Stimulated activated effector memory CD8-positive, alpha-beta T cell treated with anti-CD3 and anti-CD28 coated beads, Interleukin-12 subunit alpha, Interleukin-12 subunit beta, amount 100 ng/mL, for 72 hours (primary cell): ENCODE results near the gene DNAJB11.
"Not testable (repeated sequence)": the region's sequence is repeated elsewhere in the genome, so short reads cannot be mapped to it uniquely, and the experiment has no call there.

Experiments
- ATAC-seq: fragments of 150-1000 bp; cut with Tn5 transposase; 2 replicates; pipeline ENCODE4 v1.10.0; 2021
- DNase-seq, 2 donors: peaks; one replicate each; pipeline ENCODE4 v3.0.0; 2021 to 2022; ENCODE audit warnings: low spot score in 2 of 2
- H3K27ac Mint-ChIP-seq: one replicate; pipeline ENCODE4 v1.8.0; 2022; ENCODE audit warnings: mild to moderate bottlenecking, mixed read lengths
- H3K36me3 Mint-ChIP-seq: one replicate; pipeline ENCODE4 v1.8.0; 2022; ENCODE audit warnings: mild to moderate bottlenecking, mixed read lengths
- H3K4me1 Mint-ChIP-seq: one replicate; pipeline ENCODE4 v1.8.0; 2022; ENCODE audit warnings: mixed read lengths
- H3K4me3 Mint-ChIP-seq: one replicate; pipeline ENCODE4 v1.8.0; 2022; ENCODE audit warnings: mild to moderate bottlenecking, mixed read lengths
- H3K9me3 Mint-ChIP-seq: one replicate; pipeline ENCODE4 v1.8.0; 2022; ENCODE audit warnings: mixed read lengths

The DNAJB11 gene

DNA sequence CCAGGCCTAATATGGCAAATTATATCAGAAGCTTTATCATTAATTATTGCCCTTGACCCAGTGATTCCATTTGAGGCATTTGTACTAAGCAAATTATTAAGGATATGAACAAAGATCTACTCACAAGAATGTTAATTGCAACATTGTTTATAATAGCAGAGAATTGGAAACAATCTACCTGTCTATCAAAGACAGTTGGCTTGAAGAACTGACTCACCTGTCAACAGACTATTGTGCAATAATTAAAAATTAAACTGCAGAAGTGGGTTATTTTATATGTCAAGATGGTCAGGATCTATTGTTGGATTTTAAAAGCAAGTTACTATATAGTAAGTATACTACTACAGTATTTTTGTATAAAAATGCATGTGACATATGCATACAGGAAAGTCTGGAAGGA is 63.0 kb downstream of the DNAJB11 start:
- Mint-ChIP-seq H3K4me1 (no peaks in the 10 kb centered on the region), H3K9me3 (no peaks in the 10 kb centered on the region), H3K4me3 (no peak overlapping the region), H3K36me3 (no peaks in the 10 kb centered on the region), H3K27ac (no peak overlapping the region)
- no peak for DNase-seq
- ATAC-seq = no peak

DNA sequence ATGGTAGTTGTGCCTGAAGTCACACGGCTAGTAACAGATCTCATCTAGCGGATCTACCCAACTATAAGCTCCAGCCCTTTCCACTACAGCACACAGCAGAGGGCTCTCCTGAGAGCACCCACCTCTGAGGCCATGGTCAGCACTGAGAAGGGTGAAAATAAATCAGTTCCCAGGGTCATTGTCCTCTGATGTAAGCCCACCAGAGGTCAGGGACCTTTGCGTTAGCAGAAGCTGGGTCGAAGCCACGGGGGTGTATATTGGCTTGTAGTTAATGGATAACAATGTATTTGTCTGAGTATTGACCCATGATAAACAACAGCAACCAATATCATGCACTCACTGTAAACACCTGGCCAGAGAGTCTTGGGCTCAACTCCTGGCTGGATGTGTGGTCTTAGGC is 63.7 kb downstream of the DNAJB11 start:
- H3K4me1 Mint-ChIP-seq, H3K36me3 Mint-ChIP-seq, H3K9me3 Mint-ChIP-seq, DNase-seq, H3K4me3 Mint-ChIP-seq, H3K27ac Mint-ChIP-seq, ATAC-seq: not testable (repeated sequence)
